BLaER1 (cell line): ENCODE results near the gene ZBTB7A.

Experiments
- H3K27ac ChIP-seq: shearing (Covaris generic); formaldehyde crosslinking; 2 replicates; pipeline ENCODE4 v1.8.1; 2022
- H3K27me3 ChIP-seq: shearing (Covaris generic); formaldehyde crosslinking; 2 replicates; pipeline ENCODE4 v1.8.1; 2022
- H3K36me3 ChIP-seq: shearing (Covaris generic); formaldehyde crosslinking; 2 replicates; pipeline ENCODE4 v1.8.1; 2022
- H3K4me1 ChIP-seq: shearing (Covaris generic); formaldehyde crosslinking; 2 replicates; pipeline ENCODE4 v1.8.1; 2022
- H3K4me2 ChIP-seq: shearing (Covaris generic); formaldehyde crosslinking; 2 replicates; pipeline ENCODE4 v1.8.1; 2022
- H3K4me3 ChIP-seq: shearing (Covaris generic); formaldehyde crosslinking; 2 replicates; pipeline ENCODE4 v1.8.1; 2022
- H3K9ac ChIP-seq: shearing (Covaris generic); formaldehyde crosslinking; 2 replicates; pipeline ENCODE4 v1.8.1; 2022
- H3K9me3 ChIP-seq: shearing (Covaris generic); formaldehyde crosslinking; 2 replicates; pipeline ENCODE4 v1.8.1; 2022
- H4K20me1 ChIP-seq: shearing (Covaris generic); formaldehyde crosslinking; 2 replicates; pipeline ENCODE4 v1.8.1; 2022
- Cebpa-rat ChIP-seq: shearing (Covaris generic); IDR thresholded peaks from 2 replicates; pipeline ENCODE4 v1.8.1; 2022

Gene ZBTB7A

GRCh38 chr19:4069331-4069959, 2.7 kb upstream of the ZBTB7A start:
- no peak overlapping the region for H3K27ac ChIP-seq
- H3K4me1 ChIP-seq, result peaks cover 28% of the 10 kb centered on the region
- TF ChIP-seq Cebpa-rat, result no peak
- peaks cover 8% of the 10 kb centered on the region for H4K20me1 ChIP-seq
- H3K4me3 ChIP-seq, result no peak overlapping the region
- H3K27me3 ChIP-seq, result no peaks in the 10 kb centered on the region
- peak overlapping the region; percentile 93 for H3K4me2 ChIP-seq
- H3K9ac ChIP-seq, result no peak overlapping the region
- H3K36me3 ChIP-seq, result no peaks in the 10 kb centered on the region
- no peaks in the 10 kb centered on the region for H3K9me3 ChIP-seq

- Histone ChIP-seq H3K36me3 (peaks cover 7% of the 10 kb centered on the region), H3K9me3 (no peaks in the 10 kb centered on the region), H3K27ac (peak overlapping the region; percentile 90), H3K9ac (peak overlapping the region; percentile 93), H3K4me1 (peaks cover 31% of the 10 kb centered on the region), H3K27me3 (no peaks in the 10 kb centered on the region), H3K4me3 (peak overlapping the region; percentile 89), H4K20me1 (peaks cover 19% of the 10 kb centered on the region), H3K4me2 (peak overlapping the region; percentile 93)
- TF ChIP-seq Cebpa-rat, result no peak
Measured at GRCh38 chr19:4068047-4068966, 1.6 kb upstream of the ZBTB7A start.

GRCh38 chr19:4067396-4068046, 822 bp upstream of the ZBTB7A start:
- peak overlapping the region; percentile 90 for H3K27ac ChIP-seq
- peaks cover 38% of the 10 kb centered on the region for H3K4me1 ChIP-seq
- no peak for TF ChIP-seq Cebpa-rat
- no peaks in the 10 kb centered on the region for H3K9me3 ChIP-seq
- peak overlapping the region; percentile 89 for H3K4me3 ChIP-seq
- H3K36me3 ChIP-seq, result peaks cover 15% of the 10 kb centered on the region
- H3K4me2 ChIP-seq, result peak overlapping the region; percentile 93
- peaks cover 27% of the 10 kb centered on the region for H4K20me1 ChIP-seq
- peak overlapping the region; percentile 93 for H3K9ac ChIP-seq
- no peaks in the 10 kb centered on the region for H3K27me3 ChIP-seq

- Histone ChIP-seq H3K9me3 (no peaks in the 10 kb centered on the region), H3K4me3 (peak overlapping the region; percentile 89), H3K4me1 (peaks cover 51% of the 10 kb centered on the region), H3K4me2 (peak overlapping the region; percentile 59), H3K27me3 (no peaks in the 10 kb centered on the region), H3K9ac (peak overlapping the region; percentile 93), H4K20me1 (peaks cover 41% of the 10 kb centered on the region), H3K27ac (peak overlapping the region; percentile 90), H3K36me3 (peaks cover 28% of the 10 kb centered on the region)
- TF ChIP-seq Cebpa-rat, result no peak
Measured at GRCh38 chr19:4066176-4066606, 508 bp downstream of the ZBTB7A start.

GRCh38 chr19:4065430-4066175, 1.1 kb downstream of the ZBTB7A start:
- Histone ChIP-seq H3K4me2 (peak overlapping the region; percentile 100; the same call in 1 of the 2 replicates), H3K9ac (peak overlapping the region; percentile 92), H3K27ac (peak overlapping the region; percentile 94), H3K27me3 (no peaks in the 10 kb centered on the region), H4K20me1 (peaks cover 47% of the 10 kb centered on the region), H3K4me3 (peak overlapping the region; percentile 89), H3K4me1 (peaks cover 56% of the 10 kb centered on the region), H3K9me3 (no peaks in the 10 kb centered on the region), H3K36me3 (peaks cover 33% of the 10 kb centered on the region)
- no peak for TF ChIP-seq Cebpa-rat

GRCh38 chr19:4064496-4065260, 2.0 kb downstream of the ZBTB7A start:
- Histone ChIP-seq H3K4me1 (peaks cover 64% of the 10 kb centered on the region), H3K36me3 (peaks cover 43% of the 10 kb centered on the region), H4K20me1 (peaks cover 56% of the 10 kb centered on the region), H3K9me3 (no peaks in the 10 kb centered on the region), H3K27me3 (no peaks in the 10 kb centered on the region), H3K4me2 (peak overlapping the region; percentile 100), H3K27ac (peak overlapping the region; percentile 94), H3K4me3 (peak overlapping the region; percentile 84), H3K9ac (peak overlapping the region; percentile 92)
- no peak for TF ChIP-seq Cebpa-rat

- peaks cover 61% of the 10 kb centered on the region for H4K20me1 ChIP-seq
- H3K36me3 ChIP-seq, result peaks cover 45% of the 10 kb centered on the region
- H3K9me3 ChIP-seq, result no peaks in the 10 kb centered on the region
- peak overlapping the region; percentile 94 for H3K27ac ChIP-seq
- peak overlapping the region; percentile 92 for H3K9ac ChIP-seq
- peak overlapping the region; percentile 100 for H3K4me2 ChIP-seq
- H3K4me1 ChIP-seq, result peaks cover 58% of the 10 kb centered on the region
- no peaks in the 10 kb centered on the region for H3K27me3 ChIP-seq
- peak overlapping the region; percentile 84 for H3K4me3 ChIP-seq
- TF ChIP-seq Cebpa-rat, result no peak
Measured at GRCh38 chr19:4064149-4064495, 2.6 kb downstream of the ZBTB7A start.

GRCh38 chr19:4063369-4064148, 3.1 kb downstream of the ZBTB7A start:
- Histone ChIP-seq H3K27ac (peak overlapping the region; percentile 94), H4K20me1 (peaks cover 67% of the 10 kb centered on the region)

More at GRCh38 chr19:4063369-4064148, 3.1 kb downstream of the ZBTB7A start:
- peak overlapping the region; percentile 84 for H3K4me3 ChIP-seq
- peaks cover 50% of the 10 kb centered on the region for H3K36me3 ChIP-seq
- peak overlapping the region; percentile 92 for H3K9ac ChIP-seq
- TF ChIP-seq Cebpa-rat, result no peak
- peaks cover 53% of the 10 kb centered on the region for H3K4me1 ChIP-seq
- H3K9me3 ChIP-seq, result no peaks in the 10 kb centered on the region
- no peaks in the 10 kb centered on the region for H3K27me3 ChIP-seq
- H3K4me2 ChIP-seq, result peak overlapping the region; percentile 100
